ENCODE results near the gene RAB31. TPM values are rescaled to one million over a fixed set of nuclear protein-coding genes. Genes with fewer than 3 reads are reported as not detected.

RAB31 gene
- total RNA-seq, 3 donors from 2014 or later, result 22.4 to 110 (median 32.4) TPM

DNA sequence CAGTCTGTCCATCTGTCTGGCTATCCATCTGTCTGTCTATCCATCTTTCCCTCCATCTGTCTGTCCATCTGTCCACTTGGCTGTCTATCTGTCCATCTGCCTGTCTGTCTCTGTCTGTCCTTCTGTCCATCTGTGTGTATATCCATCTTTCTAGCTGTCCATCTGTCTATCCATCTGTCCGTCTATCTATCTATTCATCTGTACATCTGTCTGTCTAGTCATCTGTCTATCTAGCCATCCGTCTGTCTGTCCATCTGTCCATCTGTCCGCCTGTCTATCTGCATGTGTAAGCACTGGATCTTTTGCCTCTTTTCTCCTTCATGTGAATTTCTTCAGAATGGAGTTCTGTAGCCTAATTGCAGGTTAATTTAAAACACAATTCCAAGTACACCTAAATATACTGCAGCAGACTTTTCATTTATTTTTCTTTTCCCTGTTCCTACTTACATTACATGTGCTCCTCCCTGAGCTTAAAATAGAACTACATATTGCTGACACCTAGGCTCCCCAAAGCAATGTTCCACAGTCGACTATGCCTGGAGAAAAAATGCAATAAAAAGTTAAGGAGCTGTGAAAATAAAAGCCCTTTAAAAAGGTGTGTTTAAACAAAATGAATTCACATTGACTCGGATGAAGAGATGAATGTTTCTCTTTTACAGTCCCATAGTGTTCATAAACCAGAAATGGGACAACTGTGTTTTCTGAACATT lies 140.2 kb downstream of the RAB31 start:
- DNase-seq (ENCODE audit: low spot score in 2 of 2), result no peak
- H3K4me3 ChIP-seq, result no peak overlapping the region
- H3K4me1 ChIP-seq, result no peaks in the 10 kb centered on the region
- no peaks in the 10 kb centered on the region for H3K27me3 ChIP-seq
- H3K27ac ChIP-seq, result peak overlapping the region in 1 of 2 donors; percentile 10
- H3K36me3 ChIP-seq, result no peaks in the 10 kb centered on the region
- TF ChIP-seq POLR2A (IDR thresholded peaks at IDR 0.05), result no peak
- TF ChIP-seq POLR2AphosphoS5 (IDR thresholded peaks at IDR 0.05), result no peak
- no peaks in the 10 kb centered on the region for H3K9me3 ChIP-seq
- intact Hi-C loops (cut with DNase I; ENCODE audit: low total_unique reads), result no loop called here

DNA sequence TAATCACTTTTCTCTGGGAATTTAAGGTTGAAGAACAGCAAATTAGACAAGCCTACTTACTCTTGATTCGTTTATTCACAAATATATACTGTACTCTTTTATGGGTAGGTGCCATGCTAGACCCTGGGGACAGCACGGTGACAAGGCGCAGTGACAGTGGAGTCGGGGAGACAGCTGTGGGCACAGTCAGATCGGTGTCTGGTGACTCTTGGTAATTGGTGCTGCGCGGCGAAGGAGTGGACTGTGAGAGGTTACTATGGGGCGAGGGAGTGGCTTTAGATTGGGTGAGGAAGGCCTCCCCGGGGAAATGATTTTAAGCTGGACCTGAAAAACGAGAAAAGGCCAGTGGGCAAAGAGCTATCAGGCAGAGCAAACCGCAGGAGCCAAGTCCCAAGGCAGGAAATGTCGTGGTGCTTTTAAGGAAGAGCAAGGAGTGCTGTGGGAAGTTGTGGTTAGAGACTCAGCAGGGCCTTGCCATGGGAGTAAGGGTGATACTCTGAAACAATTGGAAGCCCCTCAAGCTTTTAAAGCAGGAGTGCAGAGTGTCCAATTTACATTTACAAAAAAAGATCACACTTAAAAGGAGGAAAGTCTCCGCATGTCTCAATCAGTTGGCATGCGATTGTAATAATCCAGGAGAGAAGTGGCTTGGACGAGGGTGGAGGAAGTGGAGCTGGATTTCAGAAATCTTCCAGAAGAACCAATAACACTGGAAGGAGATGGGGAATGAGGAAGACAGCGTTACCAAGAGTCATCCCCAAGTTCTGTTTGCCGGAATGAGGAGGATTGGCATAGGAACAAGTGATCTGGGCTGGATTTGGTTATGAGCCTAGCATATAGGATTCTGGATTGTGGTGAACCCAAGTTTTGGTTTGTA lies 141.5 kb downstream of the RAB31 start:
- Histone ChIP-seq H3K27ac (peak overlapping the region; percentile 19 to 29), H3K27me3 (no peaks in the 10 kb centered on the region), H3K4me3 (no peak overlapping the region), H3K9me3 (no peaks in the 10 kb centered on the region), H3K36me3 (no peaks in the 10 kb centered on the region), H3K4me1 (no peaks in the 10 kb centered on the region)
- intact Hi-C loops (cut with DNase I; ENCODE audit: low total_unique reads), result no loop called here
- TF ChIP-seq, protein P1, sequence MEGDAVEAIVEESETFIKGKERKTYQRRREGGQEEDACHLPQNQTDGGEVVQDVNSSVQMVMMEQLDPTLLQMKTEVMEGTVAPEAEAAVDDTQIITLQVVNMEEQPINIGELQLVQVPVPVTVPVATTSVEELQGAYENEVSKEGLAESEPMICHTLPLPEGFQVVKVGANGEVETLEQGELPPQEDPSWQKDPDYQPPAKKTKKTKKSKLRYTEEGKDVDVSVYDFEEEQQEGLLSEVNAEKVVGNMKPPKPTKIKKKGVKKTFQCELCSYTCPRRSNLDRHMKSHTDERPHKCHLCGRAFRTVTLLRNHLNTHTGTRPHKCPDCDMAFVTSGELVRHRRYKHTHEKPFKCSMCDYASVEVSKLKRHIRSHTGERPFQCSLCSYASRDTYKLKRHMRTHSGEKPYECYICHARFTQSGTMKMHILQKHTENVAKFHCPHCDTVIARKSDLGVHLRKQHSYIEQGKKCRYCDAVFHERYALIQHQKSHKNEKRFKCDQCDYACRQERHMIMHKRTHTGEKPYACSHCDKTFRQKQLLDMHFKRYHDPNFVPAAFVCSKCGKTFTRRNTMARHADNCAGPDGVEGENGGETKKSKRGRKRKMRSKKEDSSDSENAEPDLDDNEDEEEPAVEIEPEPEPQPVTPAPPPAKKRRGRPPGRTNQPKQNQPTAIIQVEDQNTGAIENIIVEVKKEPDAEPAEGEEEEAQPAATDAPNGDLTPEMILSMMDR (IDR thresholded peaks at IDR 0.05), result no peak
- TF ChIP-seq POLR2A (IDR thresholded peaks at IDR 0.05) (no peak), POLR2AphosphoS5 (IDR thresholded peaks at IDR 0.05) (no peak)
- DNase-seq (ENCODE audit: low spot score in 2 of 2), result no peak

DNA sequence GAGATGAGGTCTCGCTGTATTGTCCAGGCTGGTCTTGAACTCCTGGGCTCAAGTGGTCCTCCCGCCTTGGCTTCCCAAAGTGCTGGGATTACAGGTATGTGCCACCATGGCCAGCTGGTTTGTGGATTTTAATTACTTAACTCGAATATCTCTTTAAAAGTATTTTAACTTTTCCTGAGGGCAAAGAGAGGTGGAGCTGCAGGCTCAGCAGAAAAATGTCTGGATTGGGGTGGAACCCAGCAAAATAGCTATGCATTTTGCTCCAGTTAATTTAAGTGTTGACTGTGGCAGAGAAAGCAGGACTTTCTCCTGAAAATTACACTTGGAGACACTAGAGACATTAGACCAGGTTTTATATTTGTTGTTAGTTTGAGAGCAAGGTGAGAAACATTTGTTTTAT lies 142.2 kb downstream of the RAB31 start:
- H3K9me3 ChIP-seq, result no peaks in the 10 kb centered on the region
- intact Hi-C loops (cut with DNase I; ENCODE audit: low total_unique reads), result no loop called here
- no peak overlapping the region for H3K4me3 ChIP-seq
- no peaks in the 10 kb centered on the region for H3K4me1 ChIP-seq
- H3K27ac ChIP-seq, result peak overlapping the region in 1 of 2 donors; percentile 29
- TF ChIP-seq POLR2AphosphoS5 (IDR thresholded peaks at IDR 0.05) (no peak), POLR2A (IDR thresholded peaks at IDR 0.05) (no peak)
- TF ChIP-seq, protein P1 (IDR thresholded peaks at IDR 0.05), result no peak
- no peaks in the 10 kb centered on the region for H3K36me3 ChIP-seq
- no peak for DNase-seq (ENCODE audit: low spot score in 2 of 2)
- H3K27me3 ChIP-seq, result no peaks in the 10 kb centered on the region

DNA sequence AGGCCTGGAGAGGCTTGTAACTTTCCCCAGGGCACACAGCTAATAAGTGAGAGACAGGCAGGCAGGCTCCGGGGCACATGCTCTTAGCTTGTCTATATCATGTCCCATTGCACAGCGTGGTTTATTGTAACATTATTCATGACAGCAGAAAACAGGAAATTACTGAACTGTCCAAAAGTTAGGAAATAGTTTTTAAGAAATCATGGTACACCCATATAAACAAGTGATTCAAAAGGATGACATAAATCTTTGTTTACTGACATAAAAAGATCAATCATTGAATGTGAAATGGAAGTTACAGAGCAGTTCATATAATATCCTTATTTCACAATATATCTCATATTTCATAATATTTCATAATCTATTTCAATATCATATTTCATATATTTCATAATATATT lies 143.4 kb downstream of the RAB31 start:
- H3K27ac ChIP-seq, result no peak overlapping the region
- no peaks in the 10 kb centered on the region for H3K4me1 ChIP-seq
- H3K4me3 ChIP-seq, result no peak overlapping the region
- DNase-seq (ENCODE audit: low spot score in 2 of 2), result no peak
- intact Hi-C loops (cut with DNase I; ENCODE audit: low total_unique reads), result no loop called here
- H3K27me3 ChIP-seq, result no peaks in the 10 kb centered on the region
- no peaks in the 10 kb centered on the region for H3K36me3 ChIP-seq
- H3K9me3 ChIP-seq, result no peaks in the 10 kb centered on the region
- TF ChIP-seq POLR2AphosphoS5 (IDR thresholded peaks at IDR 0.05), result no peak
- TF ChIP-seq POLR2A (IDR thresholded peaks at IDR 0.05), result no peak
- TF ChIP-seq, protein P1 (IDR thresholded peaks at IDR 0.05), result no peak

DNA sequence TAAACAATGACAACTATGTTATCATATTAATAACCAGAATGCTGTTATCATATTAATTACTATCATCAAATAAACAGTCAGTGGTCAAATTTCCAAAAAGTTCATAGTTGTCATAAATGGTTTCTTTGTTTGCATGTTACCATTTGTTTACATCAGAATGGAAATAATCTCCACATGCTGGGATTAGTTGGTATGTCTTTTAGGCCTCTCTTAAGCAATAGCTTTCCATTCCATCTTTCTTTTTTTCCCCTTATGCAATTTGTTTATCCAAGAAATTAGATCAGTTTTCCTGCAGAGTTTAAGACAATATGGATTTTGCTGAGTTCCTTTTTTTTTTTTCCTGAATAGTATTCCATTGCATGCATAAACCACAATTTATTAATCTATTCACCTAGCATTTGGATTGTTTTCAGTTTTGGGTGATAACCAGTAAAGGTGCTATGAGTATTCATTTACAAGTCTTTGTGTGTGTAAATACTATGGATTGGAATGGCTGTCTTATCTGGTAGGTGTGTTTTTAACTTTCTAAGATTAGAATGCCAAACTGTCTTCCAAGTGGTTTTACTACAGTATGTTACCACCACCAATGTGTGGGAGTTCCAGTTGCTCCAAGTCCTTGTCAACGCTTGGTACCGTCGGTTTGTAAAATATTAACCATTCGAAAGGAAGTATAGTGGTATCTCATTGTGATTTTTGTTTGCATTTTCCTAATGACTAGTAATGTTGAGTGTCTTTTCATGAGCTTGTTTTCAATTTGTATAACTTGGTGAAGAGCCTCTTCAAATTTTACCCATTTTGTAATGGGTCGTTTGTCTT lies 144.4 kb downstream of the RAB31 start:
- Histone ChIP-seq H3K9me3 (no peaks in the 10 kb centered on the region), H3K27ac (no peak overlapping the region), H3K4me3 (no peak overlapping the region), H3K4me1 (no peaks in the 10 kb centered on the region), H3K36me3 (no peaks in the 10 kb centered on the region), H3K27me3 (no peaks in the 10 kb centered on the region)
- TF ChIP-seq POLR2AphosphoS5 (IDR thresholded peaks at IDR 0.05), result no peak
- DNase-seq (ENCODE audit: low spot score in 2 of 2), result no peak
- intact Hi-C loops (cut with DNase I; ENCODE audit: low total_unique reads), result no loop called here

All from breast epithelium (tissue), 4 donors.